ENCODE results near the gene RAD9A.

RAD9A gene

DNA sequence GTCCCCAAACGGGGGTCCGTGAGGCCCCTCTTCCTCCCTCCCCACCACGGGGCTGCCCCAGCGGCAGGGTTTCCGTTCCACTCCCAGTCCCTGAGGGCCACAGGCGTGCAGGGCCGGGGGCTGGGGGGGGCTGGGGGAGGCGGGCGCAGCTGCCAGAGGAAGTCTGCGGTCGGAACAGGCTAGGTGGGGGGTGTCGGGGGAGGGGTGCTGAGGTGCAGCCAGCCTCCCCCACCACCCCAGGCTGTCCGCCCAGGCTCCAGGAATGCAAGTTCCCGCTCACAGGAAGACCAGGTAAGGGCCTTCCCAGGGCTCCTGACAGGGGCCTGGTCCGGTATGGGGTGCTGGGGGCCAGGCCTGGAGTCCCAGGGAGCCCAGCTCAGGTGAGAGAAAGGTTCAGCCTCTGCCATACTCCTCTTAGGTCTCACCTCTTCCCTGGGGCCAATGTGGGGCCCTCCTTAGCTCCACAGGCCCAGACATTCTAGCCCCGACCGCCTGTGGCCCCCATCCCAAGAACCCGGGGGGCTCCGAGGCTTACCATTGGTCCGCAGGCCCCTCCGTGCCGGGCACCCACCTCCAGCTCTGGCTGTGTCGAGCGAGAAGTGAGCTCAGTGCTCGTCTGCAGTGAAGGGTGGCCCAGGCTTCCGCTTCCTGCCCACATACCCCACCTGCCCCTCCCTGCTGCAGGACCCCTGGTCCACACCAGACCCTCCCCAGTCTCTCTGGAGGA is 45.5 kb downstream of the RAD9A start, which contains the start of gene PTPRCAP:
Gene PTPRCAP, minus strand, starts transcription at position 601 of the 727 bp plus-strand sequence. Its CDS starts 63 bp downstream, at position 538.
- H3K36me3 ChIP-seq (ENCODE audit: control insufficient read depth, insufficient read depth, low read length), result peaks cover 2% of the 10 kb centered on the region
- no peaks in the 10 kb centered on the region for H3K79me2 ChIP-seq (ENCODE audit: control insufficient read depth, insufficient read depth, low read length)
- DNase-seq, result peak; percentile 71

DNA sequence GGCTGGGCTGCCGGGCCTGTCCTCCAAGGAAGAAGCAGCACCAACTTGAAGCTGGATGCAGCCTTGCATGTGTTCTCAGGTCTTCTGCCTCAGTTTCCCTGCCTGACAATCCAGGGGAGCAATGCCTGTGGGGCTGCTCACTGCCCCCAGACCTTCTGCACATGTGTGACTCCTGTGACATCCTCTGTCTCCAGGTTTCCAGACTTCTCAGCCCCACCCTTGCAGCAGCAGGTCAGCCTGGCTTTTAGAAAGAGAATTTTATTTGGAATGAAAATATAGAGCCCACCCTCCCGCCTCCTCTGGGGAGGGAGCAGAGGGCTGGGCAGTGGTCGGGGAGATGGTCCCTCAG is 46.0 kb downstream of the RAD9A start:
- no peak overlapping the region for H3K4me3 ChIP-seq (ENCODE audit: low read length)
- H3K4me2 ChIP-seq (ENCODE audit: low read length), result no peak overlapping the region
- no peaks in the 10 kb centered on the region for H3K27me3 ChIP-seq (ENCODE audit: insufficient read depth, low read length, poor library complexity)
- peak overlapping the region; percentile 10 for H3K18ac ChIP-seq (ENCODE audit: low read length)
- H3K79me1 ChIP-seq (ENCODE audit: low read length), result no peaks in the 10 kb centered on the region
- H3K79me2 ChIP-seq (ENCODE audit: control insufficient read depth, insufficient read depth, low read length), result no peaks in the 10 kb centered on the region
- H2BK5ac ChIP-seq (ENCODE audit: low read length), result no peak overlapping the region
- no peak for DNase-seq
- no CpG with 5 or more reads among the region's 3 CpGs for WGBS (ENCODE audit: extremely low coverage, insufficient coverage, low lambda C conversion rate)
- H4K8ac ChIP-seq (ENCODE audit: low read depth, low read length), result no peak overlapping the region
- H3K4me1 ChIP-seq (ENCODE audit: control insufficient read depth, low read depth, low read length), result peaks cover 2% of the 10 kb centered on the region
- peaks cover 2% of the 10 kb centered on the region for H3K36me3 ChIP-seq (ENCODE audit: control insufficient read depth, insufficient read depth, low read length)
- no peak overlapping the region for H3K4ac ChIP-seq (ENCODE audit: low read depth, low read length)
- H3K9ac ChIP-seq (ENCODE audit: low read length), result peak overlapping the region; percentile 47
- H2BK15ac ChIP-seq (replicated peaks; ENCODE audit: low read depth), result no peak overlapping the region
- H4K5ac ChIP-seq (ENCODE audit: low read length), result no peak overlapping the region
- no peak overlapping the region for H2AK5ac ChIP-seq (ENCODE audit: low read length)
- no peak overlapping the region for H3K23ac ChIP-seq (ENCODE audit: low read length)
- peak overlapping the region; percentile 58 for H3K56ac ChIP-seq (ENCODE audit: low read length)
- H2BK120ac ChIP-seq (ENCODE audit: low read depth, low read length), result no peak overlapping the region
- H3K27ac ChIP-seq (ENCODE audit: low read depth, low read length), result peak overlapping the region; percentile 75

More for the DNA sequence above, 45.5 kb downstream of the RAD9A start, which contains the start of gene PTPRCAP:
- H3K4me2 ChIP-seq (ENCODE audit: low read length), result no peak within 1 kb of the TSS
- H2AK5ac ChIP-seq (ENCODE audit: low read length), result no peak within 1 kb of the TSS
- no peak within 1 kb of the TSS for H4K8ac ChIP-seq (ENCODE audit: low read depth, low read length)
- H3K27ac ChIP-seq (ENCODE audit: low read depth, low read length), result peak within 1 kb of the TSS; percentile 75
- no peaks in the 10 kb centered on the region for H3K27me3 ChIP-seq (ENCODE audit: insufficient read depth, low read length, poor library complexity)
- H3K4me1 ChIP-seq (ENCODE audit: control insufficient read depth, low read depth, low read length), result peaks cover 2% of the 10 kb centered on the region
- H4K5ac ChIP-seq (ENCODE audit: low read length), result no peak within 1 kb of the TSS
- peak within 1 kb of the TSS; percentile 6 for H2BK5ac ChIP-seq (ENCODE audit: low read length)
- no CpG with 5 or more reads among the region's 26 CpGs for WGBS (ENCODE audit: extremely low coverage, insufficient coverage, low lambda C conversion rate)
- H3K9ac ChIP-seq (ENCODE audit: low read length), result peak within 1 kb of the TSS; percentile 47
- peak within 1 kb of the TSS; percentile 20 for H3K4ac ChIP-seq (ENCODE audit: low read depth, low read length)
- H3K23ac ChIP-seq (ENCODE audit: low read length), result no peak within 1 kb of the TSS
- no peaks in the 10 kb centered on the region for H3K79me1 ChIP-seq (ENCODE audit: low read length)
- no peak within 1 kb of the TSS for H2BK15ac ChIP-seq (replicated peaks; ENCODE audit: low read depth)
- H2BK120ac ChIP-seq (ENCODE audit: low read depth, low read length), result no peak within 1 kb of the TSS
- peak within 1 kb of the TSS; percentile 77 for H3K56ac ChIP-seq (ENCODE audit: low read length)
- no peak within 1 kb of the TSS for H3K4me3 ChIP-seq (ENCODE audit: low read length)
- peak within 1 kb of the TSS; percentile 29 for H3K18ac ChIP-seq (ENCODE audit: low read length)

DNA sequence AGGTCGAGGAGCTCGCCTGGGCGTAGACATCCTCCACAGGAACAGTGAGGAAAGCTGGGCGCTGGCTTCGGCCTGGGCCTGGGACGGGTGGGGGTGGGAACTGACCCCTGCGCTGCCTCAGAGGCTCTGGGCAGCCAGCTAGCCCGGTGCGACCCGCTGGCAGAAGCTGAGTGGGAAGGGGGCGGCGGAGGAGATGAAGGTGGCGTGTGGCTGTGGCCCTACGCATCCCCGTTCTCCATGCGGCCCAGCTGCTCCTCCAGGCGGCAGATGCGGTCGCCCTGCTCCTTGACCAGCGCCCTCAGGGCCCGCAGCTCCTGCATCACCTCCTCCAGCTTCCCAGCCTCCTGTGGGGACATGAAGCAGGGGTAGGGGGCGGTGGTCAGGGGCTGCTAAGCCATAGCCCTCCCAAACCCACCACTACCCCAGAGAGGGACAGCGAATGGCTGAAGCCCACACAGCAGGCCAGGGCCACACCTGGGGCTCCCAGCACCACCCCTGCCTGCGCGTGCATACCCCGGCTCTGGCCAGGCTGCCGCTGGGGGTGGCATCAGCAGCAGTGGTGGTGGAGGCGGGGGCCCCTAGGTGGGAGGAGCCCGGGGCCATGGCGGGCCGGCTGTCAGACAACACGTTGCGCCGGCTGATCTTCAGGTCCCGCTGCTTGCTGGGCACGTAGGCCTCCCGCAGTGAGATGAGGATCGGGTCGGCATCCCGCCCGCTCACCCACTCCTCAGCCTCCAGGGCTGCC is 46.5 kb downstream of the RAD9A start:
- Histone ChIP-seq H3K79me2 (ENCODE audit: control insufficient read depth, insufficient read depth, low read length) (no peaks in the 10 kb centered on the region), H3K27me3 (ENCODE audit: insufficient read depth, low read length, poor library complexity) (no peaks in the 10 kb centered on the region), H3K4me1 (ENCODE audit: control insufficient read depth, low read depth, low read length) (peaks cover 2% of the 10 kb centered on the region), H2BK15ac (replicated peaks; ENCODE audit: low read depth) (no peak overlapping the region), H4K5ac (ENCODE audit: low read length) (no peak overlapping the region), H3K27ac (ENCODE audit: low read depth, low read length) (peak overlapping the region; percentile 12), H3K4me3 (ENCODE audit: low read length) (no peak overlapping the region), H4K8ac (ENCODE audit: low read depth, low read length) (no peak overlapping the region), H3K18ac (ENCODE audit: low read length) (no peak overlapping the region), H3K56ac (ENCODE audit: low read length) (no peak overlapping the region), H3K4me2 (ENCODE audit: low read length) (no peak overlapping the region), H3K79me1 (ENCODE audit: low read length) (no peaks in the 10 kb centered on the region), H2BK5ac (ENCODE audit: low read length) (no peak overlapping the region), H3K36me3 (ENCODE audit: control insufficient read depth, insufficient read depth, low read length) (peaks cover 2% of the 10 kb centered on the region), H2AK5ac (ENCODE audit: low read length) (no peak overlapping the region), H3K23ac (ENCODE audit: low read length) (no peak overlapping the region), H2BK120ac (ENCODE audit: low read depth, low read length) (no peak overlapping the region), H3K9ac (ENCODE audit: low read length) (no peak overlapping the region), H3K4ac (ENCODE audit: low read depth, low read length) (no peak overlapping the region)
- no CpG with 5 or more reads among the region's 41 CpGs for WGBS (ENCODE audit: extremely low coverage, insufficient coverage, low lambda C conversion rate)
- no peak for DNase-seq

DNA sequence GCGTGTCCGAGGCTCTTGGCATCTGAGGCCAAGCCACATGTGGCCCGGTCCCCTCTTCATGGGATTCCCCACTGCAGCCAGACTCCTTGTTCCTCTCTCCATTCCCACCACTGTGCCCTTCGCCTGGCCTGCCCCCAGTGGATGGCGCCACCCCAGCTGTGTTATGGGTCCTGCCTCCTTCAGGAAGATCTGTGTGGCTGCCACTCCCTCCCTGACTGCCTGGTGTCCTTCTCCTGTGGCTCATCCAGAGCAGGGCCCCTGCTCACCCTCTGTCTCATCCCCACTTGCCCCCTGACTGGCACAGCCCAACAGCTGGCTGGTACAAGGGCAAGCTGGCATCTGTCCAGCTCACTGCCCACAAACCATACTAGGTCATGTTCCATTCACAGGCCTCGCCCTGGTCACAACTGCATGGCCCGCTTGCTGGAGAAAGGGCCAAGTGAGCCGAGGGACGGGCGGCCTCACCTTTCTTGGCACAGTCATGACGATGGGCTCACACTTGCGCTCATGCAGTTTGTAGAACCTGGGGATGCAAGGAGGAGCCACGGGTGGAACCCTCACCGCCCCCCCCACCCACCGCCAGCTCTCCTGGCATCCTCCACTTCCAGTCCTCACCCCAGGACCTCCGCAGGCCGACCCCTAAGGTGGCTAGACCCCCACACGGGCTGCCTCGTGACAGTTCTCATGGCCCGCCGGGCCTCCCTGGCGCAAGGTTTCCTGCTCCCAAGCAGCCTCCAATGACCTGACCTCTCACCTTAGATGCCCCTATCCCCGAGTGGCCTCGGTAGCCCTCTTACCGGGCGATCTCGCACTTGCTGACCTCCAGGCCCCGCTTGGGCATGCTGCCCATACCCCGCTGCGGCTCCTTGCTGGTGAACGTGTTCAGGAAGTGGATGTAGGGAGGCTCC is 47.8 kb downstream of the RAD9A start:
- no CpG with 5 or more reads among the region's 31 CpGs for WGBS (ENCODE audit: extremely low coverage, insufficient coverage, low lambda C conversion rate)
- H3K79me1 ChIP-seq (ENCODE audit: low read length), result no peaks in the 10 kb centered on the region
- H4K8ac ChIP-seq (ENCODE audit: low read depth, low read length), result no peak overlapping the region
- H3K27ac ChIP-seq (ENCODE audit: low read depth, low read length), result no peak overlapping the region
- no peak overlapping the region for H3K9ac ChIP-seq (ENCODE audit: low read length)
- H3K79me2 ChIP-seq (ENCODE audit: control insufficient read depth, insufficient read depth, low read length), result no peaks in the 10 kb centered on the region
- H3K4me2 ChIP-seq (ENCODE audit: low read length), result no peak overlapping the region
- no peak overlapping the region for H3K56ac ChIP-seq (ENCODE audit: low read length)
- no peak overlapping the region for H3K4ac ChIP-seq (ENCODE audit: low read depth, low read length)
- H4K5ac ChIP-seq (ENCODE audit: low read length), result no peak overlapping the region
- H3K27me3 ChIP-seq (ENCODE audit: insufficient read depth, low read length, poor library complexity), result no peaks in the 10 kb centered on the region
- H3K36me3 ChIP-seq (ENCODE audit: control insufficient read depth, insufficient read depth, low read length), result no peaks in the 10 kb centered on the region
- H2AK5ac ChIP-seq (ENCODE audit: low read length), result no peak overlapping the region
- H3K4me3 ChIP-seq (ENCODE audit: low read length), result no peak overlapping the region
- peaks cover 2% of the 10 kb centered on the region for H3K4me1 ChIP-seq (ENCODE audit: control insufficient read depth, low read depth, low read length)
- H2BK15ac ChIP-seq (replicated peaks; ENCODE audit: low read depth), result no peak overlapping the region
- no peak overlapping the region for H3K18ac ChIP-seq (ENCODE audit: low read length)
- peak; percentile 62 for DNase-seq
- no peak overlapping the region for H2BK5ac ChIP-seq (ENCODE audit: low read length)
- H2BK120ac ChIP-seq (ENCODE audit: low read depth, low read length), result no peak overlapping the region
- H3K23ac ChIP-seq (ENCODE audit: low read length), result no peak overlapping the region

DNA sequence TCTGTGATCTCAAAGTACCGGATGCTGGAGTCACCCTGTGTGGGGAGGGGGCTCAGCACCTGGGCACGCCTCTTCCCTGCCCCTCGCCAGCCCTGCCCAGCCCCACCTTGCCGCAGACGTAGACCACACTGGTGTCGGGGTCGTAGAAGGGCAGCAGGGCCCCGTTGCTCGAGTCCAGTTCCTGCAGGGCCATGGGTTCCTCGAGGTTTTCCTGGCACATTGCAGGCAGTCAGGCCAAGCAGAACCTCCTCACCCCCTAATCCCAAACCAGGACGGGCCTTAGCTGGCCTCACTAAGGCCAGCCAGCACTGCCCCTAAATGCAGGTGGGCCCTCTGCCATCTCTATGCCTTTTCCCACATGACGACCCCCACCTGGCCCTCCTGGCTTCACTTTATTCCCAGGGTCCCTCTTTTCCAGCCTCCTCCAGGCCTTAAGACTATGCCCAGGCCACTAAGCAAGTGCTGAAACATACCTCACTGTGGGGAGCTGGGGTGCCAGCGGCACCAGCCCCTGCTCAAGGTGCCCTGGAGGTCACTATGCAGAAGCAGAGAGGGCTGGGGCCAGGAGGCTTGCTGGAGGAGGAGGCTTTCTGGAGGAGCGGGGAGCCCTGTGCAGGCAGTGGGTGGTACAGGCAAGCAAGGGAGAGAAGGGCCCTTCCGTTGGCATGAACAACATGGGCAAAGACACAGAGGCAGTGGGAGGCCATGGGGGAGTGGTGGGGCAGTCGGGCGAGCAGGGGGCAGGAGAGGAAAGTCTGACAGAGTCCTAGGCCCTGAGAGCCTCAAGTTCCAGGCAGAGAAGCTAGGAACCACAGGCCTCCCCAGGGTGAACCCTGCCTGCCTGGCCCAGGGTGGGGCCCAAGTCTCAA is 48.7 kb downstream of the RAD9A start:
- Histone ChIP-seq H2BK5ac (ENCODE audit: low read length) (no peak overlapping the region), H3K18ac (ENCODE audit: low read length) (no peak overlapping the region), H3K36me3 (ENCODE audit: control insufficient read depth, insufficient read depth, low read length) (no peaks in the 10 kb centered on the region), H3K27me3 (ENCODE audit: insufficient read depth, low read length, poor library complexity) (no peaks in the 10 kb centered on the region), H2AK5ac (ENCODE audit: low read length) (no peak overlapping the region), H3K79me1 (ENCODE audit: low read length) (no peaks in the 10 kb centered on the region), H2BK120ac (ENCODE audit: low read depth, low read length) (no peak overlapping the region), H3K4ac (ENCODE audit: low read depth, low read length) (no peak overlapping the region), H3K4me1 (ENCODE audit: control insufficient read depth, low read depth, low read length) (peaks cover 2% of the 10 kb centered on the region), H3K79me2 (ENCODE audit: control insufficient read depth, insufficient read depth, low read length) (no peaks in the 10 kb centered on the region), H4K8ac (ENCODE audit: low read depth, low read length) (no peak overlapping the region), H3K4me3 (ENCODE audit: low read length) (no peak overlapping the region), H3K27ac (ENCODE audit: low read depth, low read length) (no peak overlapping the region), H3K23ac (ENCODE audit: low read length) (no peak overlapping the region), H4K5ac (ENCODE audit: low read length) (no peak overlapping the region), H2BK15ac (replicated peaks; ENCODE audit: low read depth) (no peak overlapping the region), H3K9ac (ENCODE audit: low read length) (no peak overlapping the region), H3K56ac (ENCODE audit: low read length) (no peak overlapping the region), H3K4me2 (ENCODE audit: low read length) (no peak overlapping the region)
- WGBS (ENCODE audit: extremely low coverage, insufficient coverage, low lambda C conversion rate), result no CpG with 5 or more reads among the region's 17 CpGs
- no peak for DNase-seq
